Left renal cortex interstitium (tissue), 4 donors: ENCODE results near the gene BORCS6. TPM values are rescaled to one million over a fixed set of nuclear protein-coding genes. Genes with fewer than 3 reads are reported as not detected.
A peak's percentile ranks its signal among the peaks of the same experiment; 100 is the strongest.
"Not testable (repeated sequence)": the region's sequence is repeated elsewhere in the genome, so short reads cannot be mapped to it uniquely, and the experiment has no call there.

Experiments
- DNase-seq, 4 donors: peaks; one replicate each; pipeline ENCODE4 v3.0.0-alpha.2; 2013; ENCODE audit warnings: low read depth in 4 of 4, low spot score in 2 of 4, missing footprints in 1 of 4
- polyA plus RNA-seq, 4 donors: library from polyadenylated mRNA; unstranded; fragments of 120-200 nt; gene quantifications; one replicate each; pipeline ENCODE4 v1.2.1, GENCODE V29; 2013; ENCODE audit not compliant: insufficient read length in 4 of 4

The BORCS6 gene
- polyA plus RNA-seq, result 1 to 10 TPM; 3.7 to 6.5 (median 5.0) TPM

DNA sequence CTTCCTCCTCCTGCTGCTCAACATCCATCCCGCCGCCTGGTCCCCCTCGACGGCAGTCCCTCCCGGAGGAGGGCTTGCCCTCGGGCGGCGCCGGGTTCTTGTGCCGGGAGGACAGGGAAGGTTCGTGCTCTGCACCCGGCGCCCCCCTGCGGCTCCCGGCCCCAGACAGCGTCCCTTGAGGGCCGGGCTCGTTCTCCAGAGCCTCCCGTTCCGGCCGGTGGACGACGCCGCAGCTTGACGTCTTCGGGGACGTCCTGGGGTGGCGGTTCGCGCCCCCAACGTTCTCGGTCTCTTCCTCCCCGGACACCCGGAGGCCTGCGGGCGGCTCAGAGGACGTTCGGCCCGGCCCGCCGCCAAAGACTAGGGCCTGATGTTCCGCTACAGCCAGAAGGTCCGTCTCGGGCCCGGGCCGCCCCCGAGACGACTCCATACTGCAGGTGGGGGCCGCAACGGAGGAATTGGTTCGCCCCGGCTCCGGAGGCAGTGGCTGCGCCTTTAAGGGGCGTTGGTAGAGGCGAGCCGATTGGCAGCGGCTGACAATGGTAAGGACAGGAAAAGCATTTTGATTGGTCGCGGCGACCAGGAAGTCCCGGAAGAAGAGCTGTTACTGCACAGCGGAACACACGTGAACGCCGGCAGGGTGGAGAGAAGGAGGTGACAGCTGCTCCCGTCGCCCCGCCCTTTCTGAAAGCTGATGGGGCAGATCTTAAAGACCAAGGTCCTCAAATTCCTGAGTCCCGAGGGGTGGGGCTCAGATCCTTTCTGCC lies at the start of gene BORCS6:
TSS of gene BORCS6 (minus strand) at position 470 of the 767 bp plus-strand sequence. CDS start at position 430, 40 bp downstream.
- peak in 2 of 4 donors; percentile 92 for DNase-seq

DNA sequence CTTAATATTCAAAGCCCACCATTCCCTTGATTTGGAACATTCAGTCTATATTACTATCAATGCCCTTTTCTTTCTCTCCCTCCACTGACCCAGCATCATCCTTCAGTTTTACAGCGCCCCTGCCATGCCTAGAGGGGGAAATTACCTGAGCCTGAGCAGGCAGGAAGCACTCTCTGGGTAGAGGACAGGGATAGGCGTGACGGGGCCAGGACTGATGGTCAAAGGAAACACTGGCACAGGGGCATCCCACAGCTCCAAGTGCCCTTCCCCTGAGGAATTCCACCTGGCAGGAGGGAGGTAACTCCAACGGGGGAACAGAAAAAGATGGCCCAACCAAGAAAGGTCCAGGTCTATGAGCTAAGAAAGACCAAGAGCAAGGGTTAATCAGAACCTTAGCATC lies 47.9 kb upstream of the BORCS6 start:
- DNase-seq, result no peak

DNA sequence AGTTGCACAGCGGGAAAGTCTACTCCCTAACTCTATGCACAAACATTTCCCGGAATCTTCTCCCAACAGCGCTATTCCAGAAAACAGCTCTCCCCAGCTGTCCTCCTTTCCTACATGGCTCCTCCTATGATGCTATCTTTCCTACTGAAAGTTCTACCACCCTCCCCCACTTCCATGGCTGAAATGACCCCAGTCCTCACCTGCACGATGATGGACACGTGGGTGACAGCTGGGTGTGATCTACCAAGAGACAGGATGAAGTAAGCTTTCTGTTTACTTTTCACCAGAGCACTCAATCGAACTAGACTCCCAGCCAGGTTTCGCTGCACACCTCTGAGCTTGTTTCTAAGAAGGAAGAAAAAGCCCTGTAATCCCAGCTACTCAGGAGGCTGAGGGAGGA lies 47.2 kb upstream of the BORCS6 start:
- DNase-seq, result no peak

DNA sequence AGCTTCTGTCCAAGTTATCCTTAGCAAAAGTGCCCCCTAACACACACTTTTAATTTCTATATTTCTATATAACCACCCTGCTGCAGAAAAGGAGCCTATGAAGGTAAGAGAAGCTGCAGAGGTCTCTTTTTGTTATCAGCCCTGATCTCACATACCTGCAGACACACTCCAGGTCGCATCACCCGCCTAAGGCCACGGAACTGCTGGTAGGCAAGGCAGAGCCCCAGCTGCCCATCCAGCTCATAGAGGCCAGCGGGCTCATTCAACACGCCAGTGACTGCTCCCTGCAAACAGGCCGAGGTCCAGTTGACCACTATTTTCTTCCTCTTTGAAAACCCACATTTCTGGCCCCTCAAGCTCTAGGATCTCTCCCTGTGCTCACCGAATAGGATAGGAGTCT lies 45.7 kb upstream of the BORCS6 start:
- no peak for DNase-seq

DNA sequence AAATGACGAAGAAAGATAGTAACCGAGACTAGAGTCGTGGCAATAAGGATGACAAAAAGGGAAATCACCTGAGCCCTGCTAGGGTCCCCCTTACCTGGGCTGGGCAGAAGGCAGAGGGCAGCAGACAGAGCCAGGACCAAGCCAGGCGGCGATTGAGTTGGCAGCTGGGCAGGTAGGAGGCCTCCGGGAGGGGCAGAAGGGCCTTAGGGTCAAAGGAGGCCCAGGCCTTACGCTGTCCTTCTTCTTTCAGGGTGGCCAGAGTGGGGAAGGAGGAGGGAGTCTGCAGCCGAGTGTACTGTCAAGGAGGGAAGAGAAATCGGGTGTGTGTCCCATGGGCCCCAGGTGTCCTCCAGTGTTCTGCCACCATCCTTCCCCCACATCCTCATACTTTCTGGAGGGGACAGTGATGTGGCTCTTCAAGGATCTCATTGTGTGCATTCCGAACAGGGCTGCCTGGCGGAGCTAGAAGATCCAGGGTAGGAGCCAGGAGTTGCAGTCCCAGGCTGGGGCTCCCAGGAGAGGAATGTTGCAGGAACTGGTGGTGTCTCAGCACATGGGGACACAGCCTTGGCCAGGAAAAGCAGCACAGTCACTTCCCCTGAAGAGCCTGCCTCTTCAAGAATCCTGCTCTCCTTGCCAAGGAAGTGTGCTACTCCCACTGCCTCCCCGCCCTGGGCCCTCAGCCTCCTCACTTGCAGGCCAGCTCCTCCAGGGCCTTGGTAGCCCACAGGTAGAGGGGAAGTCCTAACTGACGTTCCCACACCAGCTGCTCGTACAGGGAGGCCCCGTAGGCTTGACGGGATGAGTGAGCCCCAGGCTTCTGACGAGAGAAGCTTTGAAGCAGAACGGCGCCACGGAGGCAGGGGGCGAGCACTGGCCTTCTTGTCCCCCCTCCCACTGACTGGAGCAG lies 44.6 kb upstream of the BORCS6 start:
- DNase-seq, result no peak

DNA sequence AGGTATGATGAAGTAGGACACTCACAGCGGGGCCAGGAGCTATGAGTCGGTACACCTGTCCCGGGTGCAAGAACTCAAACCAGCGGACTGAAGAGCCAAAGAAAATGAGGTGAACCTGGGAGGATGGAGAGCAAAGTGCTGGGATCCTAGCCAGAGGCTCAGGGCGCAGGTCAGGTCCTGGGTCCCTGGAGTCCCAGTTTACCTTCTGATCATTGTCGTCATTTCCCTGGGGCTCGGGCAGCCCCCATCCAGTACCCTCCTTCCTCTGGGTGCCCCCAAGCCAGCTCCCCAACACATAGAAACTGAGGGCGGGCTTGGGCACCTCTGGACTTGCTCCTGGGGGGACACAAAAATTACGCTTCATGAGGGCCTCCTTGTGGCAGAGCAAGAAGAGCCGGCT lies 41.7 kb upstream of the BORCS6 start:
- no peak for DNase-seq

DNA sequence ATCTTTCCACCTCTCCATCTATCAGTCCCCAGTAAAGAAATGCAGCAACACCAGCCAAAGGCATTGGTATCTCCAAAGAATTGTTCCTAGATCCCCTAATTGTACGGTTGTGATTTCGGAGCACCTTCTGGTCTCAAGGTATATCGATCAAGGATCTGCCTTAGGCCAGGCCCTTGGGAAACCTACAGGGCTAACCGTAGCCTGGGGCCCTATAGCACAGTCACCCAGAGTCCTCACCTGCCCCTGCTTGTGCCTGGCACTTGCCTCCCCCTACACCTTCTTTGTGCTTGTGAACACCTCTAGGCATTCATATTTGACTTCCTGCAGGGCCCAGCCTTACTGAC lies 37.2 kb upstream of the BORCS6 start:
- no peak for DNase-seq

DNA sequence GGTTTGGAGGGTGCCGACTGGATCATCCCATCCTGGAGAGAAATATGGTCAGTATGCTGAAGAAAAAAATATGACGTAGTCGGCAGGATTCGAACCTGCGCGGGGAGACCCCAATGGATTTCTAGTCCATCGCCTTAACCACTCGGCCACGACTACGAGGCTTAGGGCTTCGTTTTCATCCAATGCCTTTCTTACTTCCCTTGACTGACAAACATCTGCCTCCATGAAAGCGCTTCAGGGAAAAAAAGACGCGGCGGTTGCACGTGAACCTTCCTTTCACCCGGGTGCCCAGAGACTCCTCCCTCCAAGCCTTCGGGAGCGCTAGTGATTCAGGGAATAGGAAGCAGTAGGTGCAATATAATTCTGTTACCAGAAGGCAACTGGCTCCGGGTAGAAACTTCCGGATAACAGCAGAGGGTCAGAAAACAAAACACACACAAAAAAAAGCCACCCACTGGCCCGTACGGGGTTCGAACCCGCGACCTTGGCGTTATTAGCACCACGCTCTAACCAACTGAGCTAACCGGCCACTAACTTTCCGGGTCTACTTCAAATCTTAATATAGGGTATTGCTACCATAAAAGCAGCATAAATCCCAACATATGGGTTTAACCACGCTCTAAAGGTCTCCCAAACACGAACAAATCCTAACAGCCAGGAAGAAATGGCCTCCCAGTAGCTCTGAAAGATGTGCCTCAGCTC lies 36.7 kb upstream of the BORCS6 start:
- peak; percentile 80 to 88 (median 86) for DNase-seq

DNA sequence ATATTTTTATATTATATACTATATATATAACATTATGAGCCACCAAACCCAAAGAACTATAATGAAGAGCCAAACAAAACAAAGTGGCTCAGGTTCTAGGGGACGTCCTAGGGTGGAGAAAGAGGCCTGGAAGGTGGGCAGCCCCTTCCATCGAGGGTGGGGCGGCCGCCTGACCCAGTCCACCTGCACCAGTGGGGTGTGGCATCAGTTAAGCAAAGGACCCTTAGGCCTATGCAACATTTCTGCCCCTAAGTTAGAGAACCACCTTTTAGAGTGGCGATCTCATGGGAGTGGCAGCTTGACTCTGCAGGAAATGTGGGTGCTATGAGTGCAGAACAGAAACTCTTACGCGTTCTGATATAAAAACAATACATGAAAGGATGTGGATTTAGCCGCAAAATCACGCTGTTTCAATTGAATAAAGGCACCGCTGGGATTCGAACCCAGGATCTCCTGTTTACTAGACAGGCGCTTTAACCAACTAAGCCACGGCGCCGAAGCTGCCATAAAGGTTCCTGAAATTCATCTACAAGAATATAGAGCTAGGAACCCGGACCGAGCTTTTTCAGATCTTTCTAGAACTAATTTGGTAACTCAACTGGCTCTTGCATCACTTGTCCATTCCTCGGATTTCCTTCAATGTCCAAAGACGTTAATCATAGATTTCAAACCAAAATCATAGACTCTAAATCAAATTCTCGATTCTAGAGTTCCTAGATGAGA lies 36.0 kb upstream of the BORCS6 start:
- no peak for DNase-seq

DNA sequence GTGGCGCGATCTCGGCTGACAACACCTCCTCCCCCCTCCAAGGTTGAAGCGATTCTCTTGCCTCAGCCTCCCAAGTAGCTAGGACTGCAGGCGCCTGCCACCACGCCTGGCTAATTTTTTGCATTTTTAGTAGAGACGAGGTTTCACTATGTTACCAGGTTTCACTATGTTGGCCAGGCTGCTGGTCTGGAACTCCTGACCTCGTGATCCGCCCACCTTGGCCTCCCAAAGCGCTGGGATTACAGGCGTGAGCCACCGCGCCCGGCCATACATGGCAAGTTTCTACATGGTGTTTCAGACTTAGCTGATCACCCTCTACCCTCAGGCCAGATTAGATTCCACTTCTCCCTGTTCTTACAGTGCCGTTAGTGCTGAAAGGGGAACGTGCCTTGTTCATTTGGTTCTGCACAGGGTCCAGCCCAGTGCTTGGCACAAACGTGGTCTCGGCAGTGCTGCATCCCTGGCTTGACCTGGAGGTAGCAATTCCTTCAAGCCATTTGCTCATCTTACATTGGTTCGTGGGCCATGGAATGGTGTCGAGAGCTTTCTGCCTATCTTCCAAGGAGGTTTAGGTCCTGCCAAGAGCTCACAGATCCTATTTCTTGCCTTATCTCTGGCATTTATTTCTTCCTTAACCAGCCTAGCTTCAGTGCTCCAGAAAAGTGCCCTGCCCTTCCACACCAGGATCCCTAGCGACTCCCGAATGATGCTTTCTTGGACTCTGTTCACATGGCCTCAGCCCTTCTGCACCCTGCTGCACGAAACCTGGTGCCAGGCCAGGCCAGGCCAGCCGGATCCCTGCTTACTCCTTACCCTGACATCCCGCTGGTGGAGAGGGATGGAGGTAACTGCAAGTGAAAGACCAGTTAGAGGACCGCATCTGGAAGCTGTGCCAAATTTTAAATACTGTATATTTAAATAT lies 35.2 kb upstream of the BORCS6 start:
- DNase-seq, result no peak

DNA sequence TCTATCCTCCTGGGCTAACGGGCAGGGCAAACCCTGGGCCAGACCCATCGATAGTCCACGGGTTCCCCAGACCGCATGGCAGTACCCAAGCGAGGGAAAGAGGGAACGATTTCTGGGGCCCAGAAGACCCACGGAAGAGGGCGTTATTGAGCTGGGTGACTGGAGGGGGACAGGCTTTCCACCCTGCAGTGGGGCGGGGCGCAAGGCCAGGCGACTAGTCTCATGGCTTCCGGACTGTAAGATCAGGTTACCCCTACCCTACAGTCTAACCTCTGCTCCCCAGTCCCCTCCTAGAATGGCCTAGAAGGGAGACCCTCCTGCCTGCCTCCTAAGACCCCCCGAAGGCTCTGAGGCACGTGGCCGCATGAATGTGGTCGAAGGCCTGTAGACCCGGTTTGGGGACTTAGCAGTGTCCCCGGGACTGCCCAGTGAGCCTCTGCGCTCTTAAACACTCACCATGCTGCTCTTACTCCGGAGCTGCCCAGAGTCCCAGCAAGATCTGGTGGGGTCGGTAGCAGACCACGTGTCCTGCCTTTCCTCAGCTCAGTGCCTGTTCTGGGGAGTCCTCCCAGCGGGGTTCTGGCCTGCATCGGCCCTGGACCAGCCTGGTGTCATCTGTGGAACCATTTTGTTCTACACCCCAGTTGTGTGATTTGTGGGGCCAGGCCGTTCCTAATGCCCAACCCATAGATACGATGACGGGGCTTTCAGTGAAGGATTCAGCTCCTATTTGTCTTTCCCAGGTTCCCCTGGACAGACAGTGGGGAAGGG lies 33.6 kb upstream of the BORCS6 start:
- DNase-seq, result peak in 2 of 4 donors; percentile 25 to 46

DNA sequence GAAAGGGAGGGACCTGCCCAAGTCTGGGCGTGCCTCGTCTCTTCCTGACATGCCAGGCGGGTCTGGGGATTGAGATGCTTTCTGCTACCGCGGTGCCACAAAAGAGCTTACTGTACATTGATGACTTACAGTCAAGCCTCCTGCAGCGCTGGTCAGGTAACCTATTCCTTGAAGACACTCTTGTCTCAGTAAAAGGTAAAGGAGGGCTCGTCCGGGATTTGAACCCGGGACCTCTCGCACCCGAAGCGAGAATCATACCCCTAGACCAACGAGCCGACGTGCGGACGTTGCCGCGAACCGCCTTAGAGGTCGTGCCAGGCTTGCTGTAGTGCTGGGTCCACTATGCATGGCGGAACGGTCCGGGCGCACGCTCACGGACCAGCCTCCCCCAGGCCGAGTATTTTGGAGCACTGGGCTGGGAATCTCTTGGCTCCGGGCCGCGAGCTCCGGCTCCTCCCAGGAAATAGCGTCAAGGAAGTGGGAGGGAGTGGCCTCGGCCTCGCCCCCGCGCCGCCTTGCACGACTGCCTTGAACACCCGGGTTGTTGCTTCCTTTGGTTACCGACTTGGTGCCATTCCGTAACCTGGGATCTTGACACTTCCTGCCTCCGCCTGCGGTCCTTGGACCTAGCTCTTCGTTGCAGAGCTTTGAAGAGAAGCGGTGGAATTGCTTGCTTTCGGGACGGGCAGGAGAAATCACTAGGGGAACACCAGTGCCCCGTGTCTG lies 32.8 kb upstream of the BORCS6 start:
- DNase-seq, result peak; percentile 77 to 85 (median 84)

DNA sequence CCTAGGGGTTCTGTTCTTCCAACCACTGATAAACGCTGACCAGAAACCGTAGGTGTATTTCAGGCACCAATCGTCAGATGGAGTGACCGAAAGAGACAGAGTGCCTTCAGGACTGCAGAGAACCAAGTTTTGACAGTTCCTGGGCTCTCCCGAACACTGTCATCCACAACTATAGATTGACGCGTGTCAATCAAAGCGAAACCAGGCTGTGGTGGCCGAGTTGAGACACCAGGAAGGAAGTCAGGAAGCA lies 32.3 kb upstream of the BORCS6 start:
- DNase-seq, result peak in 1 of 4 donors; percentile 35

DNA sequence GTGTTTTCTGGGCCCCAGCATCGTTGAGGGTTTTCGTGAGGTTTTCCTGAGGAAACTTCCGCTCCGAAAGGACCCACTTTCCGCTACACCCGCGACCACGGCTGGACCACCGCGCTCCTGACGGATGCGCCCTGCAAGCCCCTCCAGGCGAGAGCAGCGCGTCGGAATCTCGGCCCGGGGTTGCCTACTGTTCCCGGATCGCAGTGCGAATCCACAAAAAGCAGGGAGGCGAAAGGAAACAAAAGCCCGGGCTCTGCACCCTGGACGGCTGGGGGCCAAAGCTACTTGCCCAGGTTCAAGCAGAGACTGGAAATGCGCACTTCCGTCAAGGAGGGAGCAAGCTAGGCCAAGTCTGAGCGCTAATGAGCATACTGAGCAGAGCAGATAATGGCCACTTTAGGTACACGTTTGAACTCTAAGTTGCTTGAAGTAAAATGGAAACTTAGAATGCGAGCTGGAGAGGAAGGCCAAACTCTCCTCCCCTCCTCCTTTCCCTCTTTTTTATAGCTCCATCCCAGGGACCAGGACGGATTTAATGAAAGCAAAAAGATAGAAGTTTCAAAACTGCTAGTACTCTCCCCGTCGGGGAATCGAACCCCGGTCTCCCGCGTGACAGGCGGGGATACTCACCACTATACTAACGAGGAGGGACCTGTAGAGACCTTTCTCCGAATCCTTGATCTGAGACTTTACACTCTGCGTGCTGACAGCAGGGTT lies 31.8 kb upstream of the BORCS6 start:
- peak; percentile 89 to 98 (median 92) for DNase-seq

DNA sequence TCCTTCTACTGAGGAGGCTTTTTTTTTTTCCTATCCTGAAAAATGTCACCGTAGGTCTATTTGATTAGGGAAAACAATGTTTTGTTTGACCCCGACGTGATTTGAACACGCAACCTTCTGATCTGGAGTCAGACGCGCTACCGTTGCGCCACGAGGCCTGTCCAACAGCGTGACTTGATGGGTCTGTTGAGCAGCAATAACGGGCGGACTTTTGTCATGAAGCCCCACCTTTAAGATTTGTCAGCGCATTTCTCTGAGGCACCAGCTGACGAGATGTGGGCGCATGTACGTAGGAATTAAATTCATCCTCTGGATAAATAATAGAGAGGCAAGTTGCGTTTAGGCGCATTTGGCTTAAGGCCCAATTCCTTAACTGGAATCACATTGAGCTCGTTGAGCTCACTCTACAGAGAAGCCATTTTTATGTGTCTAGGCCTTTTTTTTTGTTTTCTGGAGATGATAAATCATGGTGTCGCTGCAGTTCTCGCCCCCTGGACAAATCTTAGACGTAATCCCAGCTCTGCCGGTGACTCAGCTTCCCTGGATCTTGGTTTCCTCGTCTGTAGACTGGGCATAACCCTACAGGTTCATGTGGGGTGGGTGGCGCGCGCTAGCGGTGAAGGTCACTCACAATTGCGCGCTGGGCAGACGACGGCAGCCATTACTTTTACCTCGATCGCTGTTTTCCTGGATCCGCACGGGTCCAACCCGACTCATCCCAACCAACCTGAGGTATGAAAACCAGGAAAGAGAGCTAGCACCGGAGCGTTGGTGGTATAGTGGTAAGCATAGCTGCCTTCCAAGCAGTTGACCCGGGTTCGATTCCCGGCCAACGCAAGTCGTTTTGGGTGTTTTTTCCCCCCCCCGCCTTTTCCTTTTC lies 31.0 kb upstream of the BORCS6 start:
- peak; percentile 91 to 98 (median 95) for DNase-seq

DNA sequence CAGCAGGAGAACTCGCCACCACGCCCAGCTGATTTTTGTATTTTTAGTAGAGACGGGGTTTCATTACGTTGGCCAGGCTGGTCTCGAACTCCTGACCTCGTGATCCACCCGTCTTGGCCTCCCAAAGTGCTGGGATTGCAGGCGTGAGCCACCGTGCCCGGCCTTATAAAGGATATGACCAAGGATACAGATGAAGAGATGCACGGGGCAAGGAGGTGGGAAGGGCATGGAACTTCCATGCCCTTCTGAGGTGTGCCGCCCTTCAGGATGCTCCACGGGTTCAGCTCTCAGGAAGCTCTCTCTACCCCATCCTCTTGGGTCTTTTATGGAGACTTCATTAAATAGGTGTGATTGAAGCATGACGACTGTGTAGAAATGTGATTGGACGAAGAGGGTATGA lies 24.0 kb upstream of the BORCS6 start:
- not testable (repeated sequence) for DNase-seq
